HL-60 (cell line): Measurements from ENCODE around the gene KCND2.

ENCODE experiments used
- CTCF ChIP-seq: IDR thresholded peaks from one replicate; pipeline ENCODE4 v1.5.1; 2011; ENCODE audit warnings: low read length, control low read depth, inconsistent platforms; ENCODE audit not compliant: insufficient read depth
- GABPA ChIP-seq: IDR thresholded peaks from 2 replicates; pipeline ENCODE4 v1.6.1; 2012; ENCODE audit warnings: low read depth
- POLR2AphosphoS5 ChIP-seq: IDR thresholded peaks from 2 replicates; pipeline ENCODE4 v1.6.1; 2012; ENCODE audit warnings: low read depth
- REST ChIP-seq: IDR thresholded peaks from 2 replicates; pipeline ENCODE4 v1.6.1; 2012; ENCODE audit warnings: low read depth; ENCODE audit not compliant: insufficient replicate concordance
- SPI1 ChIP-seq: IDR thresholded peaks from 2 replicates; pipeline ENCODE4 v1.6.1; 2012; ENCODE audit warnings: low read depth, mild to moderate bottlenecking, borderline replicate concordance

- TF ChIP-seq CTCF (no peak), SPI1 (no peak), POLR2AphosphoS5 (no peak), REST (no peak), GABPA (no peak)
Observed at GRCh38 chr7:120741371-120742042, 468.5 kb downstream of the KCND2 start.
